ENCODE data around the gene NFE2L3. TPM values are rescaled to one million over a fixed set of nuclear protein-coding genes. Genes with fewer than 3 reads are reported as not detected.
A peak's percentile ranks its signal among the peaks of the same experiment; 100 is the strongest.

NFE2L3 gene
- total RNA-seq, 1 donor from 2014 or later: 5.2 TPM

DNA sequence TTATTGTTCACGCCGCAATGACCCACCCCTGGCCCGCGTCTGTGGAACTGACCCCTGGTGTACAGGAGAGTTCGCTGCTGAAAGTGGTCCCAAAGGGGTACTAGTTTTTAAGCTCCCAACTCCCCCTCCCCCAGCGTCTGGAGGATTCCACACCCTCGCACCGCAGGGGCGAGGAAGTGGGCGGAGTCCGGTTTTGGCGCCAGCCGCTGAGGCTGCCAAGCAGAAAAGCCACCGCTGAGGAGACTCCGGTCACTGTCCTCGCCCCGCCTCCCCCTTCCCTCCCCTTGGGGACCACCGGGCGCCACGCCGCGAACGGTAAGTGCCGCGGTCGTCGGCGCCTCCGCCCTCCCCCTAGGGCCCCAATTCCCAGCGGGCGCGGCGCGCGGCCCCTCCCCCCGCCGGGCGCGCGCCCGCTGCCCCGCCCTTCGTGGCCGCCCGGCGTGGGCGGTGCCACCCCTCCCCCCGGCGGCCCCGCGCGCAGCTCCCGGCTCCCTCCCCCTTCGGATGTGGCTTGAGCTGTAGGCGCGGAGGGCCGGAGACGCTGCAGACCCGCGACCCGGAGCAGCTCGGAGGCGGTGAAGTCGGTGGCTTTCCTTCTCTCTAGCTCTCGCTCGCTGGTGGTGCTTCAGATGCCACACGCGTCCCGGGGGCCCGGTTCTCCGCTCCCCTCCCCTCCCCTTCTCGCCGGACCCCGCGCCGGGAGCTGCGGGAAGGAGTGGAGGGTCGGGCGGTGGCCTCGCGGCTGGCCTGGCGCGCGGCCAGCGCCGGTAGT lies 49.4 kb downstream of the NFE2L3 start, which contains the start of gene CBX3:
TSS of gene CBX3 (plus strand) at position 499 of the 772 bp plus-strand sequence. CDS start 1,254 bp downstream, outside the sequence.
- intact Hi-C loops (cut with DNase I): loop anchor here (10.0 kb wide), 1 partner anchor 953 kb away; the partner anchor contains the start of genes HOXA3 and HOXA7
- Histone ChIP-seq H3K9me3 (no peaks in the 10 kb centered on the region), H3K27me3 (no peaks in the 10 kb centered on the region), H3K4me3 (peak within 1 kb of the TSS; percentile 81 to 98), H3K4me1 (peaks cover 51% of the 10 kb centered on the region), H3K27ac (peak within 1 kb of the TSS; percentile 100), H3K36me3 (peaks cover 0 to 16% of the 10 kb centered on the region in 2 donors)
- TF ChIP-seq CTCF (IDR thresholded peaks at IDR 0.05) (no peak), POLR2AphosphoS5 (IDR thresholded peaks at IDR 0.05; ENCODE audit: insufficient read depth in 1 of 2, low read depth in 1 of 2) (peak in 1 of 2 donors; percentile 82), POLR2A (IDR thresholded peaks at IDR 0.05) (peak in 1 of 2 donors; percentile 73)
- DNase-seq (ENCODE audit: extremely low spot score in 2 of 2): peak in 1 of 2 donors; percentile 94

- intact Hi-C loops (cut with DNase I): loop anchor here (10.0 kb wide), 1 partner anchor 952 kb away; the partner anchor contains the start of genes HOXA3 and HOXA7
- H3K4me1 ChIP-seq: peaks cover 43% of the 10 kb centered on the region
- DNase-seq (ENCODE audit: extremely low spot score in 2 of 2): no peak
Measured at GRCh38 chr7:26202019-26202990, 50.3 kb downstream of the NFE2L3 start.

DNA sequence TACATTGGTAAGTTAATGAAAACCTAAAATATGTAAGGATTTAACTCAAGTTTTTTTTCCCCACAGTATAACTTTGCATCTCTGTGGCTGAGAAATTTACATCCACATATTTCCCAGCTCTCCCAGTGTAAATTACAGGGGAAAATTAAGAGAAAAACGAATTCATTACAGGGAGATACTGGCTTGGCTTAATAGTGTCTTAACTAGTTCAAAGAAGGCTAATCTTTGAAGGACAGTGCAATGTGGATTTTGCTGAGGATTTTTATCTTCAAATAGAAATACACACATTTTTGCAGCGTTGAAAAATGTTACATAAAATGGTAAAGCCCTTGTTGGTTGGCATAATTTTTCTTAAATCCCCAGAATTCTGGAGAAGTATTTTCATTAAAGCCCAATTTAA lies 51.0 kb downstream of the NFE2L3 start:
- Histone ChIP-seq H3K4me1 (peaks cover 40% of the 10 kb centered on the region), H3K36me3 (peaks cover 0 to 16% of the 10 kb centered on the region in 2 donors), H3K4me3 (peak overlapping the region; percentile 81 to 98), H3K27me3 (no peaks in the 10 kb centered on the region), H3K27ac (peak overlapping the region; percentile 100), H3K9me3 (no peaks in the 10 kb centered on the region)
- TF ChIP-seq CTCF (IDR thresholded peaks at IDR 0.05) (no peak), POLR2A (IDR thresholded peaks at IDR 0.05) (no peak), POLR2AphosphoS5 (IDR thresholded peaks at IDR 0.05; ENCODE audit: insufficient read depth in 1 of 2, low read depth in 1 of 2) (no peak)
- no peak for DNase-seq (ENCODE audit: extremely low spot score in 2 of 2)
- intact Hi-C loops (cut with DNase I): loop anchor here (10.0 kb wide), 1 partner anchor 952 kb away; the partner anchor contains the start of genes HOXA3 and HOXA7

More at GRCh38 chr7:26202019-26202990, 50.3 kb downstream of the NFE2L3 start:
- Histone ChIP-seq H3K27me3 (no peaks in the 10 kb centered on the region), H3K27ac (peak overlapping the region; percentile 100), H3K36me3 (peaks cover 0 to 15% of the 10 kb centered on the region in 2 donors), H3K9me3 (no peaks in the 10 kb centered on the region), H3K4me3 (peak overlapping the region; percentile 81 to 98)
- no peak for TF ChIP-seq POLR2AphosphoS5 (IDR thresholded peaks at IDR 0.05; ENCODE audit: insufficient read depth in 1 of 2, low read depth in 1 of 2)
- TF ChIP-seq POLR2A (IDR thresholded peaks at IDR 0.05): no peak
- no peak for TF ChIP-seq CTCF (IDR thresholded peaks at IDR 0.05)

DNA sequence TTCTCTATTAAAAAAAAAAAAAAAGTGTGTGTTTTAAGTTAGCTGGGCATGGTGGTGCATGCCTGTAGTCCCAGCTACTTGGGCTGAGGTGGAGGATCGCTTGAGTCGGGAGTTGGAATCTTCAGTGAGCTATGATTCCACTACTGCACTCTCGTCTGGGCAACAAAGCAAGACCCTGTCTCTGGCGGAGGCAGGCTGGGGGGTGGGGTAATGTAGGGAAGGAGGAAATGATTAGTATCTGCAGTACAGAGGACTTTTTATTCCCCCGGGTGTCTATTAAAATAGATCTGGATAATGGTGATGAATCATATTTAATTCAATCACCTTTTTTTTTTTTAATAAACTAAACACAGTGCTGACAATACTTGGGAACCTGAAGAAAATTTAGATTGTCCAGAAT lies 56.0 kb downstream of the NFE2L3 start:
- intact Hi-C loops (cut with DNase I): loop anchor here (10.0 kb wide), 1 partner anchor 947 kb away; the partner anchor contains the start of genes HOXA3 and HOXA7
- no peak for DNase-seq (ENCODE audit: extremely low spot score in 2 of 2)
- no peak overlapping the region for H3K4me3 ChIP-seq
- H3K36me3 ChIP-seq: peaks cover 0 to 58% of the 10 kb centered on the region in 2 donors
- peaks cover 34% of the 10 kb centered on the region for H3K4me1 ChIP-seq
- H3K27ac ChIP-seq: no peak overlapping the region
- no peaks in the 10 kb centered on the region for H3K27me3 ChIP-seq
- TF ChIP-seq POLR2AphosphoS5 (IDR thresholded peaks at IDR 0.05; ENCODE audit: insufficient read depth in 1 of 2, low read depth in 1 of 2): no peak
- no peak for TF ChIP-seq CTCF (IDR thresholded peaks at IDR 0.05)
- TF ChIP-seq POLR2A (IDR thresholded peaks at IDR 0.05): no peak
- no peaks in the 10 kb centered on the region for H3K9me3 ChIP-seq
